Vagina (tissue), 2 donors: ENCODE data around the gene MACROD2. TPM values are rescaled to one million over a fixed set of nuclear protein-coding genes. Genes with fewer than 3 reads are reported as not detected.
"Not testable (repeated sequence)": the region's sequence is repeated elsewhere in the genome, so short reads cannot be mapped to it uniquely, and the experiment has no call there.

Experiments
- DNase-seq, 2 donors: peaks; one replicate each; pipeline ENCODE4 v3.0.0-alpha.2; 2017; ENCODE audit errors: extremely low spot score in 2 of 2
- H3K27ac ChIP-seq: fragments of 200-600 bp; sonication (generic); one replicate; pipeline ENCODE4 v1.5.1; 2019
- H3K27me3 ChIP-seq: fragments of 200-600 bp; sonication (generic); one replicate; pipeline ENCODE4 v1.5.1; 2019
- H3K36me3 ChIP-seq, 2 donors: fragments of 200-600 bp; sonication (generic); one replicate each; pipeline ENCODE4 v1.5.1; 2017 to 2019
- H3K4me1 ChIP-seq: fragments of 200-600 bp; sonication (generic); one replicate; pipeline ENCODE4 v1.5.1; 2019
- H3K4me3 ChIP-seq, 2 donors: fragments of 200-600 bp; sonication (generic); 1 replicate in 1 of 2; 2 replicates in 1 of 2; pipeline ENCODE4 v1.5.1; 2016 to 2019
- H3K9me3 ChIP-seq: fragments of 200-600 bp; sonication (generic); one replicate; pipeline ENCODE4 v1.5.1; 2019
- CTCF ChIP-seq, 3 experiments: fragments of 450-650 bp in 2 of 3; fragments of 200-600 bp in 1 of 3; sonication (generic) in 1 of 3; IDR thresholded peaks; one replicate each; pipeline ENCODE4 v1.5.1; 2017 to 2019; ENCODE audit warnings: antibody characterized with exemption in 3 of 3, mild to moderate bottlenecking in 2 of 3, moderate library complexity in 2 of 3
- POLR2A ChIP-seq, 2 donors: fragments of 450-650 bp; IDR thresholded peaks; one replicate each; pipeline ENCODE4 v1.6.1; 2017; ENCODE audit warnings: antibody characterized with exemption in 2 of 2, mild to moderate bottlenecking in 2 of 2, moderate library complexity in 2 of 2
- POLR2AphosphoS5 ChIP-seq, 2 donors: sonication (generic); formaldehyde crosslinking; IDR thresholded peaks; one replicate each; pipeline ENCODE4 v1.9.0; 2017; ENCODE audit warnings: antibody characterized with exemption in 2 of 2, mild to moderate bottlenecking in 2 of 2, low read depth in 1 of 2; ENCODE audit not compliant: insufficient read depth in 1 of 2
- intact Hi-C: fragments of 100-400 bp; cut with DNase I; formaldehyde crosslinking; loops from one replicate; pipeline ENCODE4 v1.15.1; 2023
- total RNA-seq: library from RNA; depleted of rRNA; stranded (reverse); fragments of >200 nt; gene quantifications from one replicate; pipeline ENCODE4 v1.2.3, GENCODE V29; 2016

The MACROD2 gene
- total RNA-seq, 1 donor from 2014 or later, result 12.5 TPM

- no peak overlapping the region for H3K27ac ChIP-seq
- H3K4me3 ChIP-seq, result no peak overlapping the region
- H3K36me3 ChIP-seq, result no peaks in the 10 kb centered on the region
- no peak for DNase-seq
- TF ChIP-seq POLR2A (IDR thresholded peaks at IDR 0.05), result no peak
- TF ChIP-seq CTCF (IDR thresholded peaks at IDR 0.05), result no peak
- H3K9me3 ChIP-seq, result no peaks in the 10 kb centered on the region
- no peaks in the 10 kb centered on the region for H3K4me1 ChIP-seq
- intact Hi-C loops, result no loop called here
- no peaks in the 10 kb centered on the region for H3K27me3 ChIP-seq
These were observed 976.9 kb downstream of the MACROD2 start for GRCh38 chr20:14972256-14972655.

GRCh38 chr20:14972690-14973089 lies 977.4 kb downstream of the MACROD2 start:
- Histone ChIP-seq H3K9me3 (no peaks in the 10 kb centered on the region), H3K27me3 (no peaks in the 10 kb centered on the region), H3K36me3 (no peaks in the 10 kb centered on the region), H3K4me1 (no peaks in the 10 kb centered on the region), H3K4me3 (no peak overlapping the region), H3K27ac (no peak overlapping the region)
- DNase-seq, result no peak
- intact Hi-C loops, result no loop called here
- no peak for TF ChIP-seq CTCF (IDR thresholded peaks at IDR 0.05)
- TF ChIP-seq POLR2AphosphoS5 (IDR thresholded peaks at IDR 0.05; ENCODE audit: insufficient read depth in 1 of 2, low read depth in 1 of 2), result no peak
- no peak for TF ChIP-seq POLR2A (IDR thresholded peaks at IDR 0.05)

- no peaks in the 10 kb centered on the region for H3K9me3 ChIP-seq
- no peaks in the 10 kb centered on the region for H3K36me3 ChIP-seq
- no peaks in the 10 kb centered on the region for H3K4me1 ChIP-seq
- no peak overlapping the region for H3K4me3 ChIP-seq
- no peaks in the 10 kb centered on the region for H3K27me3 ChIP-seq
- TF ChIP-seq POLR2AphosphoS5 (IDR thresholded peaks at IDR 0.05; ENCODE audit: insufficient read depth in 1 of 2, low read depth in 1 of 2) (no peak), POLR2A (IDR thresholded peaks at IDR 0.05) (no peak), CTCF (IDR thresholded peaks at IDR 0.05) (no peak)
- intact Hi-C loops, result no loop called here
- DNase-seq, result no peak
- H3K27ac ChIP-seq, result no peak overlapping the region
These were observed 984.2 kb downstream of the MACROD2 start for GRCh38 chr20:14979453-14979986.

- H3K36me3 ChIP-seq, intact Hi-C loops, H3K9me3 ChIP-seq, H3K27me3 ChIP-seq, H3K4me3 ChIP-seq, H3K27ac ChIP-seq, H3K4me1 ChIP-seq, DNase-seq: not testable (repeated sequence)
These were observed 986.2 kb downstream of the MACROD2 start for GRCh38 chr20:14981486-14981885.

GRCh38 chr20:14982324-14982723 lies 987.0 kb downstream of the MACROD2 start:
- H3K27me3 ChIP-seq, H3K4me1 ChIP-seq, H3K27ac ChIP-seq, DNase-seq, H3K4me3 ChIP-seq, H3K9me3 ChIP-seq, intact Hi-C loops, H3K36me3 ChIP-seq: not testable (repeated sequence)

- Histone ChIP-seq H3K4me1 (no peaks in the 10 kb centered on the region), H3K27ac (no peak overlapping the region), H3K27me3 (no peaks in the 10 kb centered on the region), H3K9me3 (no peaks in the 10 kb centered on the region), H3K36me3 (no peaks in the 10 kb centered on the region), H3K4me3 (no peak overlapping the region)
- intact Hi-C loops, result no loop called here
- no peak for TF ChIP-seq POLR2A (IDR thresholded peaks at IDR 0.05)
- no peak for TF ChIP-seq CTCF (IDR thresholded peaks at IDR 0.05)
- no peak for TF ChIP-seq POLR2AphosphoS5 (IDR thresholded peaks at IDR 0.05; ENCODE audit: insufficient read depth in 1 of 2, low read depth in 1 of 2)
- no peak for DNase-seq
These were observed 989.0 kb downstream of the MACROD2 start for GRCh38 chr20:14984305-14984704.
